HL-60 (cell line): ENCODE data around the gene GJC1.

Experiments
- DNase-seq, 2 experiments: peaks; one replicate each; pipeline ENCODE4 v3.0.0-alpha.2; 2010 to 2020; ENCODE audit warnings: low read depth in 1 of 2, low spot score in 1 of 2
- H3K27ac ChIP-seq: fragments of 250-450 bp; sonication (Bioruptor Pico); replicated peaks from 2 replicates; pipeline ENCODE4 v1.5.1; 2020; ENCODE audit warnings: mild to moderate bottlenecking, moderate library complexity
- H3K27me3 ChIP-seq: fragments of 250-450 bp; sonication (Bioruptor Pico); 2 replicates; pipeline ENCODE4 v1.5.1; 2021; ENCODE audit warnings: mild to moderate bottlenecking, moderate library complexity; ENCODE audit not compliant: insufficient read depth, poor library complexity, severe bottlenecking
- H3K4me3 ChIP-seq: replicated peaks from 2 replicates; pipeline ENCODE4 v1.5.1; 2011; ENCODE audit warnings: mild to moderate bottlenecking, control low read depth, low read length; ENCODE audit not compliant: insufficient read depth
- GABPA ChIP-seq: IDR thresholded peaks from 2 replicates; pipeline ENCODE4 v1.6.1; 2012; ENCODE audit warnings: low read depth
- POLR2AphosphoS5 ChIP-seq: IDR thresholded peaks from 2 replicates; pipeline ENCODE4 v1.6.1; 2012; ENCODE audit warnings: low read depth
- SPI1 ChIP-seq: IDR thresholded peaks from 2 replicates; pipeline ENCODE4 v1.6.1; 2012; ENCODE audit warnings: low read depth, mild to moderate bottlenecking, borderline replicate concordance
- long read RNA-seq: library from polyadenylated mRNA; unstranded; transcript quantifications from one replicate; pipeline ENCODE4 v2.0.0, GENCODE V29; 2020
- TF ChIP-seq, protein P1 (sequence below): IDR thresholded peaks from one replicate; pipeline ENCODE4 v1.5.1; 2011; ENCODE audit warnings: low read length, control low read depth, inconsistent platforms; ENCODE audit not compliant: insufficient read depth
- TF ChIP-seq, protein P2 (sequence below): IDR thresholded peaks from 2 replicates; pipeline ENCODE4 v1.6.1; 2012; ENCODE audit warnings: low read depth; ENCODE audit not compliant: insufficient replicate concordance

GJC1 gene
- long read RNA-seq, partial matches to known transcripts = 1 of 2 reads
- long read RNA-seq, other reads (novel, unspliced or antisense) = 1 of 2 reads

- no peak within 1 kb of the TSS for H3K27ac ChIP-seq
- TF ChIP-seq SPI1 (no peak), GABPA (no peak), POLR2AphosphoS5 (no peak)
- TF ChIP-seq, protein P1, sequence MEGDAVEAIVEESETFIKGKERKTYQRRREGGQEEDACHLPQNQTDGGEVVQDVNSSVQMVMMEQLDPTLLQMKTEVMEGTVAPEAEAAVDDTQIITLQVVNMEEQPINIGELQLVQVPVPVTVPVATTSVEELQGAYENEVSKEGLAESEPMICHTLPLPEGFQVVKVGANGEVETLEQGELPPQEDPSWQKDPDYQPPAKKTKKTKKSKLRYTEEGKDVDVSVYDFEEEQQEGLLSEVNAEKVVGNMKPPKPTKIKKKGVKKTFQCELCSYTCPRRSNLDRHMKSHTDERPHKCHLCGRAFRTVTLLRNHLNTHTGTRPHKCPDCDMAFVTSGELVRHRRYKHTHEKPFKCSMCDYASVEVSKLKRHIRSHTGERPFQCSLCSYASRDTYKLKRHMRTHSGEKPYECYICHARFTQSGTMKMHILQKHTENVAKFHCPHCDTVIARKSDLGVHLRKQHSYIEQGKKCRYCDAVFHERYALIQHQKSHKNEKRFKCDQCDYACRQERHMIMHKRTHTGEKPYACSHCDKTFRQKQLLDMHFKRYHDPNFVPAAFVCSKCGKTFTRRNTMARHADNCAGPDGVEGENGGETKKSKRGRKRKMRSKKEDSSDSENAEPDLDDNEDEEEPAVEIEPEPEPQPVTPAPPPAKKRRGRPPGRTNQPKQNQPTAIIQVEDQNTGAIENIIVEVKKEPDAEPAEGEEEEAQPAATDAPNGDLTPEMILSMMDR = no peak
- TF ChIP-seq, protein P2, sequence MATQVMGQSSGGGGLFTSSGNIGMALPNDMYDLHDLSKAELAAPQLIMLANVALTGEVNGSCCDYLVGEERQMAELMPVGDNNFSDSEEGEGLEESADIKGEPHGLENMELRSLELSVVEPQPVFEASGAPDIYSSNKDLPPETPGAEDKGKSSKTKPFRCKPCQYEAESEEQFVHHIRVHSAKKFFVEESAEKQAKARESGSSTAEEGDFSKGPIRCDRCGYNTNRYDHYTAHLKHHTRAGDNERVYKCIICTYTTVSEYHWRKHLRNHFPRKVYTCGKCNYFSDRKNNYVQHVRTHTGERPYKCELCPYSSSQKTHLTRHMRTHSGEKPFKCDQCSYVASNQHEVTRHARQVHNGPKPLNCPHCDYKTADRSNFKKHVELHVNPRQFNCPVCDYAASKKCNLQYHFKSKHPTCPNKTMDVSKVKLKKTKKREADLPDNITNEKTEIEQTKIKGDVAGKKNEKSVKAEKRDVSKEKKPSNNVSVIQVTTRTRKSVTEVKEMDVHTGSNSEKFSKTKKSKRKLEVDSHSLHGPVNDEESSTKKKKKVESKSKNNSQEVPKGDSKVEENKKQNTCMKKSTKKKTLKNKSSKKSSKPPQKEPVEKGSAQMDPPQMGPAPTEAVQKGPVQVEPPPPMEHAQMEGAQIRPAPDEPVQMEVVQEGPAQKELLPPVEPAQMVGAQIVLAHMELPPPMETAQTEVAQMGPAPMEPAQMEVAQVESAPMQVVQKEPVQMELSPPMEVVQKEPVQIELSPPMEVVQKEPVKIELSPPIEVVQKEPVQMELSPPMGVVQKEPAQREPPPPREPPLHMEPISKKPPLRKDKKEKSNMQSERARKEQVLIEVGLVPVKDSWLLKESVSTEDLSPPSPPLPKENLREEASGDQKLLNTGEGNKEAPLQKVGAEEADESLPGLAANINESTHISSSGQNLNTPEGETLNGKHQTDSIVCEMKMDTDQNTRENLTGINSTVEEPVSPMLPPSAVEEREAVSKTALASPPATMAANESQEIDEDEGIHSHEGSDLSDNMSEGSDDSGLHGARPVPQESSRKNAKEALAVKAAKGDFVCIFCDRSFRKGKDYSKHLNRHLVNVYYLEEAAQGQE = no peak
- peak within 1 kb of the TSS; percentile 40 for H3K4me3 ChIP-seq
- peaks cover 49% of the 10 kb centered on the region for H3K27me3 ChIP-seq
- no peak for DNase-seq
Observed at GRCh38 chr17:44829523-44830358, at the start of gene GJC1. GJC1 (minus strand) TSS chr17:44830287; CDS start chr17:44805817, 24,470 bp downstream.

- no peak for DNase-seq
- Histone ChIP-seq H3K4me3 (no peak overlapping the region), H3K27ac (no peak overlapping the region), H3K27me3 (no peaks in the 10 kb centered on the region)
- TF ChIP-seq, protein P2 = no peak
- TF ChIP-seq SPI1 = no peak
- TF ChIP-seq, protein P1 = no peak
- TF ChIP-seq GABPA = no peak
- no peak for TF ChIP-seq POLR2AphosphoS5
Observed at GRCh38 chr17:44879376-44879775, 49.3 kb upstream of the GJC1 start.

DNA sequence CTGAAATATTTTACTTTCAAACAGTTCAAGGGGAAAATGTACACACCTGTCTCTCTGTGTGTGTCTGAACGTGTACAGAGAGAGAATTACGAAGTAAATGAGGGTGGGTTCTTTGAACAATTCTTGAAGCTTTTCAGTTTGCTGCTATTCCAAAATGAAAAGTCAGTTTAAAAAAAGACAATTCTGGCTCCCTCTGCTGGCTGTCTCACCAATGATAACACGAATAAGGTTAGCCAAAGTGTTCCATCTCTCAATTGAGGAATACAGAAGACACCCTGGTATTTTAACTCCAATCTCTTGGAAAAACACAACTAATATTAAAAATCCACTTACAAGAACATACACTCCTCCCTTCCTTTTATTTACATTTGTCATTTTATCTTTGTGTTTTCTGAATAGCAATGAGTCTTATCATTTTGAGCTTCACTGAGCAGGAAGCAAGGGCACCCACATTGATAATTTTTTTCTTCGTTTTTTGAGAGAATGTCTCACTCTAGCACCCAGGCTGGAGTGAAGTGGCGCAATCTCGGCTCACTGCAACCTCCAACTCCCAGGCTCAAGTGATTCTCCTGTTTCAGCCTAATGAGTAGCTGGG is 48.6 kb upstream of the GJC1 start:
- H3K27me3 ChIP-seq = no peaks in the 10 kb centered on the region
- no peak overlapping the region; the same call in 1 of the 2 replicates for H3K27ac ChIP-seq
- H3K4me3 ChIP-seq = no peak overlapping the region
- TF ChIP-seq POLR2AphosphoS5 = no peak
- TF ChIP-seq GABPA = no peak
- TF ChIP-seq, protein P2 = no peak
- TF ChIP-seq, protein P1 = peak; percentile 29
- TF ChIP-seq SPI1 = no peak
- peak in 1 of 2 experiments; percentile 13 for DNase-seq
